Parathyroid adenoma (tissue), 2 donors: ENCODE measurements around the gene NFIC.
"Not testable (repeated sequence)": the region's sequence is repeated elsewhere in the genome, so short reads cannot be mapped to it uniquely, and the experiment has no call there.

ENCODE experiments used
- H2AFZ ChIP-seq: fragments of 300-600 bp; sonication (generic); one replicate; pipeline ENCODE4 v1.7.0; 2017; ENCODE audit warnings: antibody characterized with exemption, mild to moderate bottlenecking
- H3K27ac ChIP-seq: fragments of 300-600 bp; sonication (generic); one replicate; pipeline ENCODE4 v1.7.0; 2017
- H3K27me3 ChIP-seq: fragments of 300-600 bp; sonication (generic); one replicate; pipeline ENCODE4 v1.7.0; 2017; ENCODE audit warnings: low read length; ENCODE audit not compliant: control insufficient read depth, insufficient read depth
- H3K36me3 ChIP-seq: fragments of 300-600 bp; sonication (generic); one replicate; pipeline ENCODE4 v1.7.0; 2017; ENCODE audit warnings: low read length; ENCODE audit not compliant: control insufficient read depth, insufficient read depth
- H3K4me1 ChIP-seq: fragments of 300-600 bp; sonication (generic); one replicate; pipeline ENCODE4 v1.7.0; 2017; ENCODE audit warnings: control low read depth
- H3K4me2 ChIP-seq: fragments of 300-600 bp; sonication (generic); one replicate; pipeline ENCODE4 v1.7.0; 2017; ENCODE audit warnings: low read length
- H3K4me3 ChIP-seq: fragments of 300-600 bp; sonication (generic); one replicate; pipeline ENCODE4 v1.7.0; 2017; ENCODE audit warnings: low read depth, low read length
- H3K79me2 ChIP-seq: fragments of 300-600 bp; sonication (generic); one replicate; pipeline ENCODE4 v1.7.0; 2017; ENCODE audit warnings: control low read depth
- H3K9ac ChIP-seq: fragments of 300-600 bp; sonication (generic); one replicate; pipeline ENCODE4 v1.7.0; 2017; ENCODE audit warnings: mild to moderate bottlenecking
- H3K9me3 ChIP-seq: fragments of 300-600 bp; sonication (generic); one replicate; pipeline ENCODE4 v1.7.0; 2017; ENCODE audit warnings: low read length; ENCODE audit not compliant: control insufficient read depth
- TF ChIP-seq, protein P1 (sequence below): fragments of 300-600 bp; sonication (generic); IDR thresholded peaks from one replicate; pipeline ENCODE4 v1.7.0; 2017; ENCODE audit warnings: antibody characterized with exemption, mild to moderate bottlenecking
- donor health status: primary hyperparathyroidism.

NFIC gene

DNA sequence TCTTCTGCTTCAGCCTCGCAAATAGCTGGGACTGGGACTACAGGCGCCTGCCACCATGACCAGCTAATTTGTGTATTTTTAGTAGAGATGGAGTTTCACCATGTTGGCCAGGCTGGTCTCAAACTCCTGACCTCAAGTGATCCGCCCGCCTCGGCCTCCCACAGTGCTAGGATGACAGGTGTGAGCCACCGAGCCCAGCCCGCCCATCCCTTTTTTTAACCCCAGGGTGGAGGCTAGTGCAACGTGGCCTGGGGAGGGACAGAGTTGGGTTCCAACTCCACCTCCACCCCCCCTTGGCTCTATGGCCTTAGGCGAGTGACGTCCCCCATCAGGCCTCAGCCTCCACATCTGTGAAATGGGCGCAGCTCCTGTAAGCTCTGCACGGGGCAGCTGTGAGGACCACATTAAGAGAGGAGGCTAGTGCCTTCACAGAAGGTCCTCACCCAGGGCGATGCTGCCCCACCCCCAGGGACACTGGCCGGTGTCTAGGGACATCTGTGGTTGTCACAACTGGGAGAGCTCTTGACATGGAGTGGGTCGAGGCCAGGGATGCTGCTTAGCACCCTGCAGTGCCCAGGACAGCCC is 76.2 kb downstream of the NFIC start:
- Histone ChIP-seq H3K4me1 (no peaks in the 10 kb centered on the region), H3K27me3 (no peaks in the 10 kb centered on the region), H3K36me3 (no peaks in the 10 kb centered on the region), H3K9ac (no peak overlapping the region), H3K4me3 (no peak overlapping the region), H2AFZ (no peak overlapping the region), H3K27ac (no peak overlapping the region), H3K9me3 (no peaks in the 10 kb centered on the region), H3K4me2 (no peak overlapping the region), H3K79me2 (peaks cover 72% of the 10 kb centered on the region)
- TF ChIP-seq, protein P1, sequence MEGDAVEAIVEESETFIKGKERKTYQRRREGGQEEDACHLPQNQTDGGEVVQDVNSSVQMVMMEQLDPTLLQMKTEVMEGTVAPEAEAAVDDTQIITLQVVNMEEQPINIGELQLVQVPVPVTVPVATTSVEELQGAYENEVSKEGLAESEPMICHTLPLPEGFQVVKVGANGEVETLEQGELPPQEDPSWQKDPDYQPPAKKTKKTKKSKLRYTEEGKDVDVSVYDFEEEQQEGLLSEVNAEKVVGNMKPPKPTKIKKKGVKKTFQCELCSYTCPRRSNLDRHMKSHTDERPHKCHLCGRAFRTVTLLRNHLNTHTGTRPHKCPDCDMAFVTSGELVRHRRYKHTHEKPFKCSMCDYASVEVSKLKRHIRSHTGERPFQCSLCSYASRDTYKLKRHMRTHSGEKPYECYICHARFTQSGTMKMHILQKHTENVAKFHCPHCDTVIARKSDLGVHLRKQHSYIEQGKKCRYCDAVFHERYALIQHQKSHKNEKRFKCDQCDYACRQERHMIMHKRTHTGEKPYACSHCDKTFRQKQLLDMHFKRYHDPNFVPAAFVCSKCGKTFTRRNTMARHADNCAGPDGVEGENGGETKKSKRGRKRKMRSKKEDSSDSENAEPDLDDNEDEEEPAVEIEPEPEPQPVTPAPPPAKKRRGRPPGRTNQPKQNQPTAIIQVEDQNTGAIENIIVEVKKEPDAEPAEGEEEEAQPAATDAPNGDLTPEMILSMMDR: no peak

DNA sequence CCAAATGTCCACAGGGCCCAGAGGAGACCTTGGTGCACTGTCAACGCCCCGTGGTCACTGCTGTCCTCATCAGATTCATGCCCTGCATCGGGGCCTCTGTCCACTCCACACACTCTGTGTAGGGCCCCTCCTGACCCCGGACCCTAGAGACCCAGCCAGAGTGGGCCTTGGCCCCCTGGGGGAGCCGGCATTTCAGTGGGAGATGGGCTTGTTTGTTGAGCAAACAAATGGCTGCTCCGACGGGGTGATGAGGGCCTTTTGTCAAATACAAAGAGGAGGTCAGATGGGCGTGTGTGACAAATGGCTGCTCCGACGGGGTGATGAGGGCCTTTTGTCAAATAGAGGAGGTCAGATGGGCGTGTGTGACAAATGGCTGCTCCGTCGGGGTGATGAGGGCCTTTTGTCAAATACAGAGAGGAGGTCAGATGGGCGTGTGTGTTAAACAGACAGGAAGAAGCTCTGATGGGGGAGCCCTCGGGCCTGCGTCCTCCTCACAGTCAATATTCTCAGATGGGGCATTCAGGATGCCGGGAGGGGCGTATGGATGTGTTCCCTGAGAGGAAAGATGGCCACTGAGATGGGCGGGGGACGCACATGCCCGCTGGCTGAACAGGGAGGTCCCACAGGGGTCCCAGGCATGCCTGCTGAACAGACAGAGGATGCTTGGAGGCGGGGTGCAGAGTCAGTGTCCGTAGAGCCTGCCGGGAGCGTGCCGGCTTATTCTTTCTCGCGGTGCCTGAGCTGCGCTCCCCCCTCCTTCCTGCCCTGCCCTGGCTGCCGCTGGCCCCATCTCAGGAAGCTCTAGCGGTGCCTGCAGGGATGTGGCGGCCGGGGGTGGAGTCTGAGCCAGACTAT is 77.7 kb downstream of the NFIC start:
- Histone ChIP-seq H2AFZ (no peak overlapping the region), H3K27me3 (no peaks in the 10 kb centered on the region), H3K79me2 (peaks cover 73% of the 10 kb centered on the region), H3K4me1 (no peaks in the 10 kb centered on the region), H3K36me3 (no peaks in the 10 kb centered on the region), H3K27ac (peak overlapping the region; percentile 31), H3K9ac (no peak overlapping the region), H3K4me3 (no peak overlapping the region), H3K9me3 (no peaks in the 10 kb centered on the region), H3K4me2 (no peak overlapping the region)
- TF ChIP-seq, protein P1: no peak

DNA sequence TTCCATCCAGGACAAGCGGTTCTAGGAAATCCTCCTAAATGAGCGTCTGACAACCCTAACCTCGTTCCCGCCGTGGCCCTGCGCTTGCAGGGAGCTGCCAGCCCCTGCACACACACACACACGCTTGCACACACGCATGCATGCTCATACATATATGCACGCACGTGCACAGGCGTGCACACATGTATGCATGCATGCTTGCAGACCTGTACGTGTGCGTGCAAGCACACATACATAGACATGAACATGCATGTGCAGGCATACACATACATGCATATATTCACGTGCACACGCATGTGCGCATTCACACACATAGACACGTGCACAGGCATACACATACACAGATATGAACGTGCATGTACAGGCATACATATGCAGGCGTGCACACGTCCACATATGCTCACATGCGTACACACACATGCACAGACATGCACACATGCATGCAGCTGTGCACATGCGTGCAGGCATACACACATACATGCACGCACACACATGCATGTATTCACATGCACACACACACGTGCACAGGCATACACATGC is 78.4 kb downstream of the NFIC start:
- H3K9ac ChIP-seq: no peak overlapping the region
- TF ChIP-seq, protein P1: no peak
- H3K4me3 ChIP-seq: no peak overlapping the region
- no peak overlapping the region for H3K4me2 ChIP-seq
- H3K27ac ChIP-seq: no peak overlapping the region
- H3K9me3 ChIP-seq: no peaks in the 10 kb centered on the region
- no peak overlapping the region for H2AFZ ChIP-seq
- no peaks in the 10 kb centered on the region for H3K27me3 ChIP-seq
- H3K36me3 ChIP-seq: no peaks in the 10 kb centered on the region
- no peaks in the 10 kb centered on the region for H3K4me1 ChIP-seq
- peaks cover 76% of the 10 kb centered on the region for H3K79me2 ChIP-seq

DNA sequence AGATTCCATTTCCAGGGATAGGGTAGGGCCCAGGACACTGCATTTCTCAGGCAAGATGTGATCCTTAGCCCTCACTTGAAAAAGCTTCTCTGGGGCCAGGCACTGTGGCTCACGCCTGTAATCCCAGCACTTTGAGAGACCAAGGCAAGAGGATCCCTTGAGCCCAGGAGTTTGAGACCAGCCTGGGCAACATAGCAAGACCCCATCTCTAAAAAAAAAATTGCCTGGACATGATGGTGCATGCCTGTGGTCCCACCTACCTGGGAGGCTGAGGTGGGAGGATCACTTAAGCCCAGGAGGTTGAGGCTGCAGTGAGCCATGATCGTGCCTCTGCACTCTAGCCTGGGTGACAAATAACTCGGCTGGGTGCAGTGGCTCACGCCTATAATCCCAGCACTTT is 80.3 kb downstream of the NFIC start:
- H3K27me3 ChIP-seq: not testable (repeated sequence)

DNA sequence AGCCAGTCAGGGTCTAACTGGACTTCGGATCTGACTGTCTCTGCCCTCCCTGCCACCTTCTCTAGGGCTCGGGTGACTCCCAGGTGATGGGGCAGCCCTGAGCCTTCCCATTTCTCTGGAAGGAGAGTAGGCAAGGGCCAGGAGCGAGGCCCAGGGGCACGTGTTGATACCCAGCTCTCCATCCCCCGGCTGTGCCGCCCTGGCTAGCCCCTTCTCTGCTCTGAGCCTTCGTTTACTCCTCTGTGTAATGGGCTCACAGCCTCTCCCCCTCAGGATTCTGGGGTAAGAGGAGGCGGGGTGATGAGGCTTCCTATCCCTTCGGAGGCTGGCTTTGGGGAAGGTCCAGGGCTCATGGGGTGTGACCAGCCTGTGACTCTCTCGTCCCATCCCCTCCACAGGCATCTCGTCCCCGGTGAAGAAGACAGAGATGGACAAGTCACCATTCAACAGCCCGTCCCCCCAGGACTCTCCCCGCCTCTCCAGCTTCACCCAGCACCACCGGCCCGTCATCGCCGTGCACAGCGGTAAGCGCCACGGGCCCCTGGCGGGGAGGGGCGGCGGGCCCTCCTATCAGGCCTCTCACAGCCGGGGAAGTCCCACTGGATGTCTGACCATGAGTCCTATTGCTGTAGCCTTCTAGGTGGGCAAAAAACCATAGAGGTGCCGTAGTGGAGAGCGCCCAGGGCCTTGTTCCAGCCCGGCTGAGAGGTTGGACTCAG is 82.4 kb downstream of the NFIC start:
- H3K4me1 ChIP-seq: no peaks in the 10 kb centered on the region
- H3K36me3 ChIP-seq: no peaks in the 10 kb centered on the region
- TF ChIP-seq, protein P1: no peak
- no peaks in the 10 kb centered on the region for H3K9me3 ChIP-seq
- no peak overlapping the region for H3K4me2 ChIP-seq
- no peak overlapping the region for H3K9ac ChIP-seq
- H3K27me3 ChIP-seq: no peaks in the 10 kb centered on the region
- H3K27ac ChIP-seq: no peak overlapping the region
- H3K79me2 ChIP-seq: peaks cover 58% of the 10 kb centered on the region
- no peak overlapping the region for H3K4me3 ChIP-seq
- no peak overlapping the region for H2AFZ ChIP-seq

More for the DNA sequence above, 80.3 kb downstream of the NFIC start:
- not testable (repeated sequence) for H3K27ac ChIP-seq, H3K4me3 ChIP-seq, H3K36me3 ChIP-seq, H3K4me1 ChIP-seq, H3K4me2 ChIP-seq, H3K9ac ChIP-seq, H2AFZ ChIP-seq, H3K9me3 ChIP-seq
- peaks cover 64% of the 10 kb centered on the region for H3K79me2 ChIP-seq
